ENCODE measurements around the gene ZNF48. TPM values are rescaled to one million over a fixed set of nuclear protein-coding genes. Genes with fewer than 3 reads are reported as not detected.

The ZNF48 gene
- polyA plus RNA-seq, 1 donor from 2014 or later, result 42.3 TPM

- no peaks in the 10 kb centered on the region for H3K9me2 ChIP-seq (ENCODE audit: insufficient read depth, low read length)
- no peaks in the 10 kb centered on the region for H3K27me3 ChIP-seq (ENCODE audit: insufficient read depth, low read depth, low read length)
- no peak for TF ChIP-seq EP300 (conservative IDR thresholded peaks at IDR 0.05; ENCODE audit: poor library complexity, severe bottlenecking)
- TF ChIP-seq POLR2AphosphoS5 (IDR thresholded peaks at IDR 0.05), result no peak
- no peak for TF ChIP-seq TAF1 (IDR thresholded peaks at IDR 0.05; ENCODE audit: low read depth)
- no peak for TF ChIP-seq SMC3 (conservative IDR thresholded peaks at IDR 0.05; ENCODE audit: poor library complexity)
- no peak for TF ChIP-seq EZH2 (IDR thresholded peaks at IDR 0.05; ENCODE audit: borderline replicate concordance, insufficient read depth, low read length, poor library complexity, severe bottlenecking)
- no peak for TF ChIP-seq MXI1 (conservative IDR thresholded peaks at IDR 0.05; ENCODE audit: poor library complexity, severe bottlenecking)
- TF ChIP-seq REST (IDR thresholded peaks at IDR 0.05; ENCODE audit: borderline replicate concordance), result no peak
- TF ChIP-seq CTCF (IDR thresholded peaks at IDR 0.05; ENCODE audit: poor library complexity, severe bottlenecking), result no peak
- TF ChIP-seq RAD21 (conservative IDR thresholded peaks at IDR 0.05), result no peak
- no peaks in the 10 kb centered on the region for H3K9me3 ChIP-seq (ENCODE audit: low read length)
- no peak overlapping the region for H3K4me2 ChIP-seq (ENCODE audit: low read length)
- no peak overlapping the region for H3K27ac ChIP-seq (ENCODE audit: low read length)
- no peak overlapping the region for H3K4me3 ChIP-seq (ENCODE audit: low read length)
- H3F3A ChIP-seq (ENCODE audit: insufficient read depth, low read length, poor library complexity, severe bottlenecking), result no peaks in the 10 kb centered on the region
- no peak overlapping the region for H2AFZ ChIP-seq (ENCODE audit: low read depth, low read length)
- no peaks in the 10 kb centered on the region for H4K20me1 ChIP-seq (ENCODE audit: insufficient read depth)
- H3K36me3 ChIP-seq (ENCODE audit: insufficient read depth, low read length), result no peaks in the 10 kb centered on the region
- no peak overlapping the region for H3K9ac ChIP-seq (ENCODE audit: low read length)
- no peaks in the 10 kb centered on the region for H3K79me2 ChIP-seq (replicated peaks; ENCODE audit: insufficient read depth, low read length)
These were observed 43.6 kb downstream of the ZNF48 start for GRCh38 chr16:30438835-30439234.

GRCh38 chr16:30439720-30440348 lies 44.6 kb downstream of the ZNF48 start:
- Histone ChIP-seq H3K4me2 (ENCODE audit: low read length) (no peak overlapping the region), H2AFZ (ENCODE audit: low read depth, low read length) (no peak overlapping the region), H3F3A (ENCODE audit: insufficient read depth, low read length, poor library complexity, severe bottlenecking) (no peaks in the 10 kb centered on the region), H3K9me2 (ENCODE audit: insufficient read depth, low read length) (no peaks in the 10 kb centered on the region), H3K4me3 (ENCODE audit: low read length) (no peak overlapping the region), H3K9me3 (ENCODE audit: low read length) (no peaks in the 10 kb centered on the region), H3K9ac (ENCODE audit: low read length) (no peak overlapping the region), H3K27me3 (ENCODE audit: insufficient read depth, low read depth, low read length) (no peaks in the 10 kb centered on the region), H3K79me2 (replicated peaks; ENCODE audit: insufficient read depth, low read length) (no peaks in the 10 kb centered on the region), H3K27ac (ENCODE audit: low read length) (no peak overlapping the region), H4K20me1 (ENCODE audit: insufficient read depth) (no peaks in the 10 kb centered on the region), H3K36me3 (ENCODE audit: insufficient read depth, low read length) (no peaks in the 10 kb centered on the region)
- TF ChIP-seq RAD21 (conservative IDR thresholded peaks at IDR 0.05) (no peak), EZH2 (IDR thresholded peaks at IDR 0.05; ENCODE audit: borderline replicate concordance, insufficient read depth, low read length, poor library complexity, severe bottlenecking) (no peak), TAF1 (IDR thresholded peaks at IDR 0.05; ENCODE audit: low read depth) (no peak), SMC3 (conservative IDR thresholded peaks at IDR 0.05; ENCODE audit: poor library complexity) (no peak), POLR2AphosphoS5 (IDR thresholded peaks at IDR 0.05) (no peak), EP300 (conservative IDR thresholded peaks at IDR 0.05; ENCODE audit: poor library complexity, severe bottlenecking) (no peak), CTCF (IDR thresholded peaks at IDR 0.05; ENCODE audit: poor library complexity, severe bottlenecking) (no peak), REST (IDR thresholded peaks at IDR 0.05; ENCODE audit: borderline replicate concordance) (no peak), MXI1 (conservative IDR thresholded peaks at IDR 0.05; ENCODE audit: poor library complexity, severe bottlenecking) (no peak)
